AG04450 (cell line): ENCODE data around the gene OBI1. TPM values are rescaled to one million over a fixed set of nuclear protein-coding genes. Genes with fewer than 3 reads are reported as not detected.
A peak's percentile ranks its signal among the peaks of the same experiment; 100 is the strongest.

ENCODE experiments used
- CTCF ChIA-PET: fragments of 300-600, 350-600 bp; formaldehyde crosslinking; extraction: SDS; loops from one replicate; lab custom pipeline; 2022; ENCODE audit warnings: antibody characterized with exemption, inconsistent platforms; lab: Charles Lee
- POLR2A ChIA-PET: fragments of 350-600 bp; formaldehyde crosslinking; extraction: SDS; loops from one replicate; lab custom pipeline; 2021; ENCODE audit warnings: antibody characterized with exemption, inconsistent platforms; lab: Yijun Ruan, JAX
- DNase-seq: peaks from one replicate; pipeline ENCODE4 v3.0.0-alpha.2; 2011; ENCODE audit warnings: low read depth, low spot score
- H3K27ac ChIP-seq: one replicate; pipeline ENCODE4 v1.5.1; 2012; ENCODE audit warnings: low read depth, low read length, control low read depth
- H3K27me3 ChIP-seq: one replicate; pipeline ENCODE4 v1.6.0; 2012; ENCODE audit warnings: low read length; ENCODE audit not compliant: control insufficient read depth, insufficient read depth
- H3K4me3 ChIP-seq: 2 replicates; pipeline ENCODE4 v1.5.1; 2011; ENCODE audit warnings: mild to moderate bottlenecking, low read depth, low read length, control low read depth
- H3K9me3 ChIP-seq: 2 replicates; pipeline ENCODE4 v1.5.1; 2012; ENCODE audit warnings: low read length; ENCODE audit not compliant: control insufficient read depth, insufficient read depth
- polyA plus RNA-seq: library from polyadenylated mRNA; depleted of rRNA; stranded (reverse); fragments of >200 nt; gene quantifications from 2 replicates; pipeline ENCODE4 v1.2.3, GENCODE V29; 2011
- TF ChIP-seq, protein P1 (sequence below): IDR thresholded peaks from 2 replicates; pipeline ENCODE4 v1.5.1; 2011; ENCODE audit warnings: low read depth, low read length, control low read depth, inconsistent platforms

Gene OBI1
- polyA plus RNA-seq, 1 experiment, result 13.6 TPM

DNA sequence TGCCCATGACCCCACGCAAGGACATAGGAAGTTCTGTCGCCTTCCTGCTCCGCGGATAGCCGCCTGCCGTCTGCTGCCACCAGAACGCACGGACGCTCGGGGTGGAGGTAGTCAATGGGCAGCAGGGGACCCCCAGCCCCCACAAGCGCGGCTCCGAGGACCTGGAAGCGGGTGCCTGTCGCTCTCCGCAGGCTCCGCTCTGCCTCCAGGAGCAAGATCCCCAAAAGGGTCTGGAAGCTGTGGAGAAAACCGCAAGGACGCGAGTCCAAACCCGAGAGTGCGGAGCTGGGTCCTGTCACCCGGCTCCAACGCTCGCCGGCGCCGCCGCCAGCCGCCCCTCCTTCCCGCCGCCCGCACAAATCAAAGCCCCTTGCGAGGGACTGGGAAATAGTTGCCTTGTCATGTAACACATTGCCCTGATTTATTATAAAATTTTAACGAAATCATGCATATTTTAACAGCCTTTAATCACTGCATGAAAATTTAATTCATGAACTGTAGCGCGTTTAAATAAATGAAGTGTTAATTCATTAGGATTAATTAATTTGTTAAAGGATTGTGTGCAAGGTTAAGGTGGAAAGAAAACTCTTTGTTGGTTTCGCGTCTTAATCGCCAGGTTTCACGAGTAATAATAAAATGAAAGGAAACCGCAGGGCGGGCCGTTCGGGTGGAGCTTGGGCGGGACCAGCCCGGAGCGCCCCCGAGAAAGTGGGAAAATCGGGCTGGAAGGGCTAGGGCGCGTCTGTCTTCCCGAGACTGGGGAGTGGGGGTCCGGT, 50.1 kb downstream of the OBI1 start:
- TF ChIP-seq, protein P1, sequence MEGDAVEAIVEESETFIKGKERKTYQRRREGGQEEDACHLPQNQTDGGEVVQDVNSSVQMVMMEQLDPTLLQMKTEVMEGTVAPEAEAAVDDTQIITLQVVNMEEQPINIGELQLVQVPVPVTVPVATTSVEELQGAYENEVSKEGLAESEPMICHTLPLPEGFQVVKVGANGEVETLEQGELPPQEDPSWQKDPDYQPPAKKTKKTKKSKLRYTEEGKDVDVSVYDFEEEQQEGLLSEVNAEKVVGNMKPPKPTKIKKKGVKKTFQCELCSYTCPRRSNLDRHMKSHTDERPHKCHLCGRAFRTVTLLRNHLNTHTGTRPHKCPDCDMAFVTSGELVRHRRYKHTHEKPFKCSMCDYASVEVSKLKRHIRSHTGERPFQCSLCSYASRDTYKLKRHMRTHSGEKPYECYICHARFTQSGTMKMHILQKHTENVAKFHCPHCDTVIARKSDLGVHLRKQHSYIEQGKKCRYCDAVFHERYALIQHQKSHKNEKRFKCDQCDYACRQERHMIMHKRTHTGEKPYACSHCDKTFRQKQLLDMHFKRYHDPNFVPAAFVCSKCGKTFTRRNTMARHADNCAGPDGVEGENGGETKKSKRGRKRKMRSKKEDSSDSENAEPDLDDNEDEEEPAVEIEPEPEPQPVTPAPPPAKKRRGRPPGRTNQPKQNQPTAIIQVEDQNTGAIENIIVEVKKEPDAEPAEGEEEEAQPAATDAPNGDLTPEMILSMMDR, result no peak
- POLR2A ChIA-PET, result no interaction called here
- Histone ChIP-seq H3K27me3 (peaks cover 66% of the 10 kb centered on the region), H3K9me3 (peaks cover 4% of the 10 kb centered on the region; the same call in 1 of the 2 replicates), H3K27ac (no peak overlapping the region), H3K4me3 (peak overlapping the region; percentile 52)
- no peak for DNase-seq
- CTCF ChIA-PET, result no interaction called here

DNA sequence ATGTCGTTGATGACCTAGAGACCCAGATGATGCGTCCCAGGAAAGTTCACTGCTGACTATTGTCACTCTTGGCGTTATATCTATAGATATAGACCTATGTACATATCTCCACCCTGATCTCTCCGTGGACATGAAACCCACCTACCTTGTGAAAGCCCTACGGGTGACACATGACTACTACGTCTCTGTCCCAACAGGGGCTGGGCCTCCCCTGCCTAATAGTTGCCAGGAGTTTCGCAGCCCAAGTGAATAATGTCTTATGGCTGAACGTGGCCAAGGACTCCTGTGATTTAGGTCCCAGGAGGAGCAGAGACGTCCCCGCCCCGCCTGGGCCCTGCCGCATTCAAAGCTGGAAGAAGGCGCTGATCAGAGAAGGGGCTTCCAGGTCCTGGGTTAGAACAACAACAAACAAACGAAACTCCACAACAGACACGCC, 50.7 kb downstream of the OBI1 start:
- no peak overlapping the region for H3K4me3 ChIP-seq
- H3K9me3 ChIP-seq, result peaks cover 4% of the 10 kb centered on the region; the same call in 1 of the 2 replicates
- DNase-seq, result no peak
- H3K27me3 ChIP-seq, result peaks cover 72% of the 10 kb centered on the region
- TF ChIP-seq, protein P1, result no peak
- ChIA-PET POLR2A (no interaction called here), CTCF (no interaction called here)
- H3K27ac ChIP-seq, result no peak overlapping the region

DNA sequence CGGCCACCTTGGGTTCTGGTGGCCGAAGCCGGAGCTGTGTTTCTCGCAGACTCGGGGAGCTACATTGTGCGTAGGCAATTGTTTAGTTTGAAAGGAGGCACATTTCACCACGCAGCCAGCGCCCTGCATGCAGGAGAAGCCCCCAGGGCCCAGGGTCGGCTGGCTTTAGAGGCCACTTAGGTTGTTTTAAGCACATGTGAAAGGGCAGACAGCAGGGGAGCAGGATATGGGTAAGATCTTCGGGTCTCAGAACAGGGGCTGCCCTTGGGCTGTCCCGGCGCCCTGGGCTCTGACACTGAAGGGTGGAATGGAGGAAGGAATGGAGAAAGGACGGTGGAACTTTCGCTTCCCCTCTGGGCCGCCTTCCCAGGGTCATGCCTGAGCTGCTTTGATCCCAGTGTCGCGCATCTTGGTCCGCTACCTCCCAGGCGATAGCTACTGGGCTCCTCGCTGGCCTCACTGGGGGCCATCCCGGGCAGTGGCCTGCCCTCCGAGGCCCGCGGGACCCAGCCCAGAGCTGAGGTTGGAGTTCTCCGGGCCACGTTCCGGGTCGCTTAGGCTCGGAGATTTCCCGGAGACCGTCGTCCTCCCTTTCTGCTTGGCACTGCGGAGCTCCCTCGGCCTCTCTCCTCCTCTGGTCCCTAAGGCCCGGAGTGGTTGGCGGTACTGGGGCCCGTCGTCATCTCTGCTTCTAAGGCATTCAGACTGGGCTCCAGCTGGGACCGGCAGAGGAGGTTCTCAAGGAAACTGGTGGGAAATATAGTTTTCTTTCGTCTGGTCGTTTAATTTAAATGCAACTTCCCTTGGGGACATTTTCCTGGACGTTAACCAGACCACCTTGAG, 51.3 kb downstream of the OBI1 start:
- no peak for DNase-seq
- CTCF ChIA-PET, result no interaction called here
- peaks cover 75% of the 10 kb centered on the region for H3K27me3 ChIP-seq
- POLR2A ChIA-PET, result no interaction called here
- no peak overlapping the region for H3K4me3 ChIP-seq
- TF ChIP-seq, protein P1, result no peak
- H3K9me3 ChIP-seq, result peaks cover 4% of the 10 kb centered on the region; the same call in 1 of the 2 replicates
- H3K27ac ChIP-seq, result no peak overlapping the region

DNA sequence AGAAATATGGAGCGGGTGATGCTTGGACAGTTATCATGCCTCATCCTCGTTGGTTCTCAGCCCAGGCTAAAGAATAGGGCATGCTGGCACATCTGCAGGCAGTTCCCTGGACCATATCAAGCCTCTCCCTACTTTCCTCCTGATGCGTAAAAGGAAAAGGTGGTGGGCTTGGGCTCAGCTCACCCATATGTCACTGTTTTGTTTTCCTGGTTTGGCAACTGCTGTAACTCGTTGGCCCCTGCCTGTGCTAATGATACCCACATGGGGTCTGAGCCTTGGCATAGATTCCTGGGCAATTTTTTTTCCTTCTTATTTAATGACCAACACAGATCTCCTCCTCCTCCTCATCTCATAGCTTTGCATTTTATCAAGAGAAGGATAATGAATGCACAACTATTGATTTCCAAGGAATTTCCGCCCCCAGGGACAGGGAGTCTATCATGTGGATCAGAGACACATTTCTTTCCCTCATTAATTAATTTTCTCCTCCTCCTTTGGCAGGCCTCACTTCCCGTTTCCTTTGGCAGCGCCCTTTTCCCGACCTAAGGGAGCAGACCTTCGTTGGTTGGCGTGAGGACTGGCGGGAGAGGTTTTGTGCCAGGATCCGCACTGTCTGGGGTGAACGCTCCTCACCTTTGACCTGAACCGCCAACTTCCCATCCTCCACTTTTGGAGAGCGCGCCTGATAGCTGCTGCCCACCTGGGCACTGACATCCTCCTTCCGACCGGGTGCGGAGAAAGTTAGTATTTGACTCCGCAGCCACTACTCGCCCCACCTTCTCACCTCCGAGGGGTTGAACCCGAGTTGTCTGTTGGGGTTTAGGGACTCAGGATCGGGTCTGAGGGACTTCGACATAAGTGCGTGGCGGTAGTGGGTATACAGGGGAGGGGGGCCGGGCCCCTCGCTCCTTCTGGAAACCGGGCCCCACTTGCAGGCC, 52.2 kb downstream of the OBI1 start:
- DNase-seq, result no peak
- H3K4me3 ChIP-seq, result no peak overlapping the region
- TF ChIP-seq, protein P1, result no peak
- H3K9me3 ChIP-seq, result peaks cover 4% of the 10 kb centered on the region; the same call in 1 of the 2 replicates
- no peak overlapping the region for H3K27ac ChIP-seq
- ChIA-PET CTCF (no interaction called here), POLR2A (no interaction called here)
- H3K27me3 ChIP-seq, result peaks cover 80% of the 10 kb centered on the region
